ENCODE results near the gene PPFIA3.
"Not testable (repeated sequence)": the region's sequence is repeated elsewhere in the genome, so short reads cannot be mapped to it uniquely, and the experiment has no call there.

Gene PPFIA3

GRCh38 chr19:49103331-49104085 lies 15.8 kb upstream of the PPFIA3 start:
- no peak for DNase-seq

- DNase-seq = no peak
These were observed 15.0 kb upstream of the PPFIA3 start for GRCh38 chr19:49104229-49104864.

- DNase-seq = peak; percentile 81 to 84
These were observed 12.7 kb upstream of the PPFIA3 start for GRCh38 chr19:49106648-49107135.

GRCh38 chr19:49107625-49108459 lies 11.5 kb upstream of the PPFIA3 start:
- no peak for DNase-seq

GRCh38 chr19:49109051-49109450 lies 10.3 kb upstream of the PPFIA3 start:
- no peak for DNase-seq

GRCh38 chr19:49109569-49110233 lies 9.6 kb upstream of the PPFIA3 start:
- no peak for DNase-seq

- DNase-seq = no peak
These were observed 8.8 kb upstream of the PPFIA3 start for GRCh38 chr19:49110567-49110966.

GRCh38 chr19:49111218-49111998 lies 7.9 kb upstream of the PPFIA3 start:
- no peak for DNase-seq

- DNase-seq = peak; percentile 83 to 89
These were observed 5.3 kb upstream of the PPFIA3 start, which contains the start of gene LIN7B for GRCh38 chr19:49113762-49114629. Gene LIN7B, plus strand, starts transcription at chr19:49114370. Its CDS starts 35 bp downstream, at chr19:49114405.

GRCh38 chr19:49114630-49115363 lies 4.5 kb upstream of the PPFIA3 start:
- peak; percentile 72 to 74 for DNase-seq

- DNase-seq = no peak
These were observed 2.8 kb upstream of the PPFIA3 start for GRCh38 chr19:49116544-49116943.

GRCh38 chr19:49117677-49118564 lies 1.4 kb upstream of the PPFIA3 start:
- no peak for DNase-seq

GRCh38 chr19:49118565-49119410 lies 556 bp upstream of the PPFIA3 start, which contains the start of gene C19orf73:
Gene C19orf73, minus strand, starts transcription at chr19:49119143. Its CDS starts 121 bp downstream, at chr19:49119022.
- DNase-seq = peak; percentile 94 to 97

GRCh38 chr19:49120325-49120683 lies 960 bp downstream of the PPFIA3 start:
- DNase-seq = no peak

GRCh38 chr19:49120868-49121267 lies 1.5 kb downstream of the PPFIA3 start:
- no peak for DNase-seq

- DNase-seq = not testable (repeated sequence)
These were observed 2.5 kb downstream of the PPFIA3 start for GRCh38 chr19:49121841-49122240.

- DNase-seq = not testable (repeated sequence)
These were observed 3.9 kb downstream of the PPFIA3 start for GRCh38 chr19:49123285-49123684.
